ENCODE measurements around the gene MRPL51. TPM values are rescaled to one million over a fixed set of nuclear protein-coding genes. Genes with fewer than 3 reads are reported as not detected.

MRPL51 gene
- total and polyA plus RNA-seq, 2 donors (not counting 3 experiments of a cell fraction or from before 2014, with no cell fraction given) = 147 to 273 TPM

- FAIRE-seq (no peak), DNase-seq (ENCODE audit: low read depth, low spot score) (no peak)
- H2AFZ ChIP-seq (ENCODE audit: low read depth, low read length) = no peak overlapping the region
- no peak overlapping the region for H3K4me2 ChIP-seq (ENCODE audit: insufficient read depth, low read length)
- dilution Hi-C loops (cut with MboI; ENCODE audit: extremely low pct_ligation_motif_present, low sequenced_read_pairs) = no loop called here
- peaks cover 12% of the 10 kb centered on the region for H3K4me1 ChIP-seq (ENCODE audit: control insufficient read depth, extremely low read depth, insufficient read depth, low read length)
- H3K27me3 ChIP-seq (ENCODE audit: control insufficient read depth in 2 of 2, insufficient read depth in 2 of 2, low read length in 2 of 2) = no peaks in the 10 kb centered on the region
- intact Hi-C loops (cut with micrococcal nuclease) = no loop called here
- peaks cover 6 to 19% of the 10 kb centered on the region in 2 experiments for H3K36me3 ChIP-seq (ENCODE audit: control insufficient read depth in 2 of 2, extremely low read depth in 1 of 2, insufficient read depth in 2 of 2, low read length in 2 of 2)
- BruUV-seq (replicated peaks) = no TSS peak
- no peak overlapping the region for H3K9ac ChIP-seq (replicated peaks; ENCODE audit: extremely low read depth, insufficient read depth, low read length)
- H3K79me2 ChIP-seq (ENCODE audit: control insufficient read depth, insufficient read depth, low read length) = no peaks in the 10 kb centered on the region
- H3K9me3 ChIP-seq (replicated peaks; ENCODE audit: control insufficient read depth, insufficient read depth, low read length) = no peaks in the 10 kb centered on the region
- CTCF ChIA-PET = interaction anchor here (1.1 to 1.2 kb wide), 2 partner anchors 12 to 79 kb away, joined by 3 to 5 read pairs; partner anchors contain the start of gene VAMP1
- H4K20me1 ChIP-seq (replicated peaks; ENCODE audit: control insufficient read depth, extremely low read depth, insufficient read depth, low read length) = no peaks in the 10 kb centered on the region
- H3K4me3 ChIP-seq (replicated peaks in 1 of 3; ENCODE audit: insufficient read depth in 1 of 3, low read depth in 1 of 3, low read length in 3 of 3) = no peak overlapping the region
- POLR2A ChIA-PET = interaction anchor here (0.7 to 1.8 kb wide), 3 partner anchors 12 to 126 kb away, joined by 3 to 7 read pairs (median 4); partner anchors contain the start of gene VAMP1
- no peak for TF ChIP-seq GATA2 (IDR thresholded peaks at IDR 0.05; ENCODE audit: insufficient read depth, insufficient read length, low read depth, low read length)
- TF ChIP-seq MYC (IDR thresholded peaks at IDR 0.05; ENCODE audit: low read depth, low read length) = no peak
- no peak for TF ChIP-seq JUN (IDR thresholded peaks at IDR 0.05; ENCODE audit: borderline replicate concordance, insufficient read depth, insufficient read length, low read depth)
- no peak for TF ChIP-seq POLR2AphosphoS5 (IDR thresholded peaks at IDR 0.05; ENCODE audit: insufficient read depth, low read depth, low read length)
- TF ChIP-seq CTCF (IDR thresholded peaks at IDR 0.05; ENCODE audit: extremely low read depth in 1 of 2, insufficient read depth in 1 of 2, low read depth in 1 of 2, low read length in 2 of 2) = no peak
- TF ChIP-seq EZH2 (IDR thresholded peaks at IDR 0.05; ENCODE audit: borderline replicate concordance, low read depth, low read length, severe bottlenecking) = no peak
- no peak for TF ChIP-seq MAX (IDR thresholded peaks at IDR 0.05; ENCODE audit: insufficient read depth, insufficient read length)
- TF ChIP-seq POLR2A (IDR thresholded peaks at IDR 0.05; ENCODE audit: low read depth, low read length) = no peak
- no peak for TF ChIP-seq FOS (IDR thresholded peaks at IDR 0.05; ENCODE audit: borderline replicate concordance, insufficient read depth, low read length)
- H3K9me1 ChIP-seq (replicated peaks; ENCODE audit: control insufficient read depth, extremely low read depth, insufficient read depth, low read length) = no peaks in the 10 kb centered on the region
- H3K27ac ChIP-seq (ENCODE audit: insufficient read depth, low read depth, low read length) = no peak overlapping the region
Observed at GRCh38 chr12:6458281-6459003, 34.6 kb downstream of the MRPL51 start.

Data from endothelial cell of umbilical vein (primary cell).